ENCODE measurements around the gene PDIA2.
A peak's percentile ranks its signal among the peaks of the same experiment; 100 is the strongest.

PDIA2 gene

GRCh38 chr16:324451-325334, 41.7 kb downstream of the PDIA2 start (continued):
- TF ChIP-seq MZF1 (tag by site-specific recombination; IDR thresholded peaks at IDR 0.05; ENCODE audit: borderline replicate concordance) (no peak), ZNF211 (tag by site-specific recombination; IDR thresholded peaks at IDR 0.05; ENCODE audit: low read depth) (no peak), ZNF133 (tag by site-specific recombination; IDR thresholded peaks at IDR 0.05) (no peak), ZNF114 (tag by site-specific recombination; IDR thresholded peaks at IDR 0.05) (no peak), ZXDB (tag by site-specific recombination; IDR thresholded peaks at IDR 0.05) (peak; percentile 82), GFI1B (tag by site-specific recombination; IDR thresholded peaks at IDR 0.05) (peak; percentile 75; the same call in 1 of the 2 replicates), ZNF10 (tag by site-specific recombination; IDR thresholded peaks at IDR 0.05) (peak; percentile 77), BCL11B (tag by site-specific recombination; IDR thresholded peaks at IDR 0.05; ENCODE audit: low read depth) (no peak), PRDM10 (tag by site-specific recombination; IDR thresholded peaks at IDR 0.05) (peak; percentile 91), ZNF274 (IDR thresholded peaks at IDR 0.05; ENCODE audit: low read length) (no peak), ZNF274 (tag by site-specific recombination; IDR thresholded peaks at IDR 0.05; ENCODE audit: borderline replicate concordance) (no peak), ZNF48 (tag by site-specific recombination; IDR thresholded peaks at IDR 0.05) (no peak), GLIS2 (tag by site-specific recombination; IDR thresholded peaks at IDR 0.05) (peak; percentile 73), ZNF664 (tag by site-specific recombination; IDR thresholded peaks at IDR 0.05) (no peak), ZNF792 (tag by site-specific recombination; IDR thresholded peaks at IDR 0.05) (no peak), OVOL3 (tag by site-specific recombination; IDR thresholded peaks at IDR 0.05) (0 out of 2 replicates have a peak, but pooled peaks have one; percentile 28), ZNF221 (tag by site-specific recombination; IDR thresholded peaks at IDR 0.05; ENCODE audit: borderline replicate concordance) (no peak), ZBTB21 (tag by site-specific recombination; IDR thresholded peaks at IDR 0.05) (peak; percentile 68; the same call in 1 of the 2 replicates), ZBTB1 (tag by site-specific recombination; IDR thresholded peaks at IDR 0.05) (no peak), RBAK (tag by site-specific recombination; IDR thresholded peaks at IDR 0.05) (no peak), ZNF704 (tag by site-specific recombination; IDR thresholded peaks at IDR 0.05) (no peak), SP2 (tag by site-specific recombination; IDR thresholded peaks at IDR 0.05) (peak; percentile 91), ZNF843 (tag by site-specific recombination; IDR thresholded peaks at IDR 0.05) (peak; percentile 96), EGR2 (tag by site-specific recombination; IDR thresholded peaks at IDR 0.05; ENCODE audit: low read depth) (peak; percentile 90)
- TF ChIP-seq, protein P1, sequence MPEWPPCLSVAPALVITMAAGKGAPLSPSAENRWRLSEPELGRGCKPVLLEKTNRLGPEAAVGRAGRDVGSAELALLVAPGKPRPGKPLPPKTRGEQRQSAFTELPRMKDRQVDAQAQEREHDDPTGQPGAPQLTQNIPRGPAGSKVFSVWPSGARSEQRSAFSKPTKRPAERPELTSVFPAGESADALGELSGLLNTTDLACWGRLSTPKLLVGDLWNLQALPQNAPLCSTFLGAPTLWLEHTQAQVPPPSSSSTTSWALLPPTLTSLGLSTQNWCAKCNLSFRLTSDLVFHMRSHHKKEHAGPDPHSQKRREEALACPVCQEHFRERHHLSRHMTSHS (tag by site-specific recombination; IDR thresholded peaks at IDR 0.05) = peak; percentile 96
- TF ChIP-seq, protein P2, sequence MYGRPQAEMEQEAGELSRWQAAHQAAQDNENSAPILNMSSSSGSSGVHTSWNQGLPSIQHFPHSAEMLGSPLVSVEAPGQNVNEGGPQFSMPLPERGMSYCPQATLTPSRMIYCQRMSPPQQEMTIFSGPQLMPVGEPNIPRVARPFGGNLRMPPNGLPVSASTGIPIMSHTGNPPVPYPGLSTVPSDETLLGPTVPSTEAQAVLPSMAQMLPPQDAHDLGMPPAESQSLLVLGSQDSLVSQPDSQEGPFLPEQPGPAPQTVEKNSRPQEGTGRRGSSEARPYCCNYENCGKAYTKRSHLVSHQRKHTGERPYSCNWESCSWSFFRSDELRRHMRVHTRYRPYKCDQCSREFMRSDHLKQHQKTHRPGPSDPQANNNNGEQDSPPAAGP (tag by site-specific recombination; IDR thresholded peaks at IDR 0.05) = peak; percentile 100
- TF ChIP-seq, protein P3, sequence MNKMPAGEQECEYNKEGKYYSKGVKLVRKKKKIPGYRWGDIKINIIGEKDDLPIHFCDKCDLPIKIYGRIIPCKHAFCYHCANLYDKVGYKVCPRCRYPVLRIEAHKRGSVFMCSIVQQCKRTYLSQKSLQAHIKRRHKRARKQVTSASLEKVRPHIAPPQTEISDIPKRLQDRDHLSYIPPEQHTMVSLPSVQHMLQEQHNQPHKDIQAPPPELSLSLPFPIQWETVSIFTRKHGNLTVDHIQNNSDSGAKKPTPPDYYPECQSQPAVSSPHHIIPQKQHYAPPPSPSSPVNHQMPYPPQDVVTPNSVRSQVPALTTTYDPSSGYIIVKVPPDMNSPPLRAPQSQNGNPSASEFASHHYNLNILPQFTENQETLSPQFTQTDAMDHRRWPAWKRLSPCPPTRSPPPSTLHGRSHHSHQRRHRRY (tag by site-specific recombination; IDR thresholded peaks at IDR 0.05) = 0 out of 2 replicates have a peak, but pooled peaks have one; percentile 26
- TF ChIP-seq, protein P4, sequence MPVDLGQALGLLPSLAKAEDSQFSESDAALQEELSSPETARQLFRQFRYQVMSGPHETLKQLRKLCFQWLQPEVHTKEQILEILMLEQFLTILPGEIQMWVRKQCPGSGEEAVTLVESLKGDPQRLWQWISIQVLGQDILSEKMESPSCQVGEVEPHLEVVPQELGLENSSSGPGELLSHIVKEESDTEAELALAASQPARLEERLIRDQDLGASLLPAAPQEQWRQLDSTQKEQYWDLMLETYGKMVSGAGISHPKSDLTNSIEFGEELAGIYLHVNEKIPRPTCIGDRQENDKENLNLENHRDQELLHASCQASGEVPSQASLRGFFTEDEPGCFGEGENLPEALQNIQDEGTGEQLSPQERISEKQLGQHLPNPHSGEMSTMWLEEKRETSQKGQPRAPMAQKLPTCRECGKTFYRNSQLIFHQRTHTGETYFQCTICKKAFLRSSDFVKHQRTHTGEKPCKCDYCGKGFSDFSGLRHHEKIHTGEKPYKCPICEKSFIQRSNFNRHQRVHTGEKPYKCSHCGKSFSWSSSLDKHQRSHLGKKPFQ (tag by site-specific recombination; IDR thresholded peaks at IDR 0.05) = peak; percentile 76

Measured in HEK293 (cell line).